ENCODE results near the gene CDK5RAP3.
"Not testable (repeated sequence)": the region's sequence is repeated elsewhere in the genome, so short reads cannot be mapped to it uniquely, and the experiment has no call there.

The CDK5RAP3 gene

GRCh38 chr17:47998044-47998443 is 27.1 kb downstream of the CDK5RAP3 start:
- DNase-seq (ENCODE audit: low read depth in 2 of 2) = no peak

- no peak for DNase-seq (ENCODE audit: low read depth in 2 of 2)
These were observed 28.7 kb downstream of the CDK5RAP3 start for GRCh38 chr17:47999582-47999981.

- DNase-seq (ENCODE audit: low read depth in 2 of 2) = no peak
These were observed 30.3 kb downstream of the CDK5RAP3 start for GRCh38 chr17:48001197-48001596.

GRCh38 chr17:48001657-48002056 is 30.7 kb downstream of the CDK5RAP3 start:
- DNase-seq (ENCODE audit: low read depth in 2 of 2) = not testable (repeated sequence)

- DNase-seq (ENCODE audit: low read depth in 2 of 2) = no peak
These were observed 31.5 kb downstream of the CDK5RAP3 start for GRCh38 chr17:48002266-48002915.

- DNase-seq (ENCODE audit: low read depth in 2 of 2) = no peak
These were observed 32.1 kb downstream of the CDK5RAP3 start for GRCh38 chr17:48002916-48003416.

- DNase-seq (ENCODE audit: low read depth in 2 of 2) = no peak
These were observed 32.7 kb downstream of the CDK5RAP3 start for GRCh38 chr17:48003417-48004151.

GRCh38 chr17:48004983-48005382 is 34.1 kb downstream of the CDK5RAP3 start:
- DNase-seq (ENCODE audit: low read depth in 2 of 2) = no peak

- no peak for DNase-seq (ENCODE audit: low read depth in 2 of 2)
These were observed 36.2 kb downstream of the CDK5RAP3 start for GRCh38 chr17:48006936-48007709.

- DNase-seq (ENCODE audit: low read depth in 2 of 2) = no peak
These were observed 39.3 kb downstream of the CDK5RAP3 start for GRCh38 chr17:48010193-48010592.

GRCh38 chr17:48011405-48012150 is 40.7 kb downstream of the CDK5RAP3 start:
- no peak for DNase-seq (ENCODE audit: low read depth in 2 of 2)

- peak in 1 of 2 donors; percentile 51 for DNase-seq (ENCODE audit: low read depth in 2 of 2)
These were observed 41.2 kb downstream of the CDK5RAP3 start for GRCh38 chr17:48012151-48012520.

- no peak for DNase-seq (ENCODE audit: low read depth in 2 of 2)
These were observed 41.7 kb downstream of the CDK5RAP3 start for GRCh38 chr17:48012654-48013053.

- no peak for DNase-seq (ENCODE audit: low read depth in 2 of 2)
These were observed 43.1 kb downstream of the CDK5RAP3 start for GRCh38 chr17:48013876-48014594.

GRCh38 chr17:48014595-48015111 is 43.7 kb downstream of the CDK5RAP3 start:
- DNase-seq (ENCODE audit: low read depth in 2 of 2) = no peak

GRCh38 chr17:48016112-48016511 is 45.2 kb downstream of the CDK5RAP3 start:
- DNase-seq (ENCODE audit: low read depth in 2 of 2) = no peak

GRCh38 chr17:48017817-48018158 is 46.9 kb downstream of the CDK5RAP3 start:
- not testable (repeated sequence) for DNase-seq (ENCODE audit: low read depth in 2 of 2)

- DNase-seq (ENCODE audit: low read depth in 2 of 2) = no peak
These were observed 51.0 kb downstream of the CDK5RAP3 start for GRCh38 chr17:48021934-48022333.

GRCh38 chr17:48022901-48023300 is 52.0 kb downstream of the CDK5RAP3 start:
- DNase-seq (ENCODE audit: low read depth in 2 of 2) = no peak

- peak in 1 of 2 donors; percentile 24 for DNase-seq (ENCODE audit: low read depth in 2 of 2)
These were observed 52.7 kb downstream of the CDK5RAP3 start for GRCh38 chr17:48023400-48024148.

Measured in activated CD4-positive, alpha-beta T cell treated with anti-CD3 and anti-CD28 coated beads for 24 hours (primary cell).